Spleen (tissue), 11 donors: ENCODE results near the gene FAM222A. TPM values are rescaled to one million over a fixed set of nuclear protein-coding genes. Genes with fewer than 3 reads are reported as not detected.
A peak's percentile ranks its signal among the peaks of the same experiment; 100 is the strongest.

Source experiments
- DNase-seq: peaks from one replicate; pipeline ENCODE4 v3.0.0-alpha.2; 2020
- H3K27ac ChIP-seq, 8 donors: fragments of 200-600 bp; sonication (generic) in 7 of 8; 1 replicate in 4 of 8; 2 replicates in 4 of 8; pipeline versions ENCODE4 v1.5.0 to v1.8.0; 2016 to 2021; ENCODE audit warnings: inconsistent platforms in 4 of 8, mild to moderate bottlenecking in 4 of 8, moderate library complexity in 1 of 8
- H3K27me3 ChIP-seq, 7 donors: fragments of 200-600 bp; sonication (generic) in 6 of 7; replicated peaks in 1 of 7; 1 replicate in 4 of 7; 2 replicates in 3 of 7; pipeline versions ENCODE4 v1.5.0 to v1.8.0; 2016 to 2021; ENCODE audit warnings: inconsistent platforms in 3 of 7, mild to moderate bottlenecking in 1 of 7
- H3K36me3 ChIP-seq, 6 donors: fragments of 200-600 bp; sonication (generic) in 5 of 6; 1 replicate in 4 of 6; 2 replicates in 2 of 6; pipeline versions ENCODE4 v1.5.0 to v1.8.0; 2016 to 2021; ENCODE audit warnings: inconsistent platforms in 2 of 6
- H3K4me1 ChIP-seq, 6 donors: fragments of 200-600 bp; sonication (generic) in 5 of 6; 1 replicate in 3 of 6; 2 replicates in 3 of 6; pipeline versions ENCODE4 v1.5.0 to v1.8.0; 2016 to 2021; ENCODE audit warnings: inconsistent platforms in 3 of 6
- H3K4me3 ChIP-seq, 8 donors: fragments of 200-600 bp; sonication (generic) in 7 of 8; 1 replicate in 4 of 8; 2 replicates in 4 of 8; pipeline versions ENCODE4 v1.5.0 to v1.8.0; 2016 to 2021; ENCODE audit warnings: inconsistent platforms in 4 of 8, mild to moderate bottlenecking in 4 of 8, moderate library complexity in 2 of 8
- H3K9me3 ChIP-seq, 8 donors: fragments of 200-600 bp; sonication (generic) in 7 of 8; 1 replicate in 4 of 8; 2 replicates in 4 of 8; pipeline versions ENCODE4 v1.5.0 to v1.8.0; 2016 to 2021; ENCODE audit warnings: inconsistent platforms in 4 of 8
- CTCF ChIP-seq, 11 experiments: fragments of 200-600 bp in 7 of 11; fragments of 450-650 bp in 4 of 11; sonication (generic) in 4 of 11; IDR thresholded peaks in 8 of 11; conservative IDR thresholded peaks in 3 of 11; 1 replicate in 7 of 11; 2 replicates in 4 of 11; pipeline versions ENCODE4 v1.4.0 to v1.8.0; 2016 to 2021; ENCODE audit warnings: antibody characterized with exemption in 11 of 11, inconsistent platforms in 4 of 11, mild to moderate bottlenecking in 1 of 11
- POLR2A ChIP-seq, 3 donors: fragments of 450-650 bp; IDR thresholded peaks; one replicate each; pipeline ENCODE4 v1.5.1; 2017; ENCODE audit warnings: antibody characterized with exemption in 3 of 3, mild to moderate bottlenecking in 1 of 3
- POLR2AphosphoS5 ChIP-seq, 3 donors: sonication (generic); formaldehyde crosslinking; IDR thresholded peaks; one replicate each; pipeline ENCODE4 v1.5.1; 2017; ENCODE audit warnings: antibody characterized with exemption in 3 of 3
- WGBS, 5 donors: extraction: QIAGEN DNeasy Blood & Tissue Kit in 3 of 5; methylation state at CpG; one replicate each; pipeline versions ENCODE4 v1.1.5 to v1.1.7; 2013 to 2018; 5-methylcytosine and 5-hydroxymethylcytosine counted together
- intact Hi-C: fragments of 100-400 bp; cut with DNase I; formaldehyde crosslinking; loops from one replicate; pipeline ENCODE4 v1.15.0; 2023; ENCODE audit warnings: low total_unique reads
- polyA plus RNA-seq, 3 donors: library from polyadenylated mRNA; stranded (reverse); fragments of 200-250 nt; gene quantifications; one replicate each; pipeline ENCODE4 v1.2.1, GENCODE V29; 2013
- total RNA-seq, 7 donors: library from RNA; depleted of rRNA in 3 of 7; stranded (reverse); fragments of >200 nt in 3 of 7; fragmentation: NEBNext Ultra II Directional in 4 of 7; extraction: Animal tissue kit (Norgen Biotek cat#: 25700) in 4 of 7; gene quantifications; one replicate each; pipeline versions ENCODE4 v1.1.0 to v1.2.1, GENCODE V29; 2016 to 2021
- donor health status: healthy with polysubstance abuse.
- donor health status: DM: no; HTN: no; CAD: no; lungs with moderate emphysema.
- donor health status: DM: no; HTN: no; CAD: no.
- donor health status: Bipolar disorder and iron deficiency.
- donor health status: healthy.
- donor health status: DM: no; HTN: no; CAD: no.
- donor health status: DM: yes; HTN: yes; CAD: no.

The FAM222A gene
- total and polyA plus RNA-seq, 10 donors: 1.3 to 30.7 (median 16.8) TPM

- intact Hi-C loops: no loop called here
- no peak overlapping the region for H3K4me3 ChIP-seq
- WGBS, 5 donors: 83 to 100% (median 89%) methylated on average over 1 of the region's 1 CpG
- H3K9me3 ChIP-seq: no peaks in the 10 kb centered on the region
- peaks cover 0 to 20% (median 2%) of the 10 kb centered on the region in 6 donors for H3K4me1 ChIP-seq
- peaks cover 0 to 7% (median 0%) of the 10 kb centered on the region in 7 donors for H3K27me3 ChIP-seq
- DNase-seq: peak; percentile 33
- no peak overlapping the region for H3K27ac ChIP-seq
- H3K36me3 ChIP-seq: no peaks in the 10 kb centered on the region
- TF ChIP-seq POLR2AphosphoS5 (IDR thresholded peaks at IDR 0.05) (no peak), CTCF (IDR thresholded peaks at IDR 0.05 in 8 of 11, conservative IDR thresholded peaks at IDR 0.05 in 3 of 11) (no peak), POLR2A (IDR thresholded peaks at IDR 0.05) (no peak)
Observed at GRCh38 chr12:109728921-109729320, 15.3 kb downstream of the FAM222A start.

DNA sequence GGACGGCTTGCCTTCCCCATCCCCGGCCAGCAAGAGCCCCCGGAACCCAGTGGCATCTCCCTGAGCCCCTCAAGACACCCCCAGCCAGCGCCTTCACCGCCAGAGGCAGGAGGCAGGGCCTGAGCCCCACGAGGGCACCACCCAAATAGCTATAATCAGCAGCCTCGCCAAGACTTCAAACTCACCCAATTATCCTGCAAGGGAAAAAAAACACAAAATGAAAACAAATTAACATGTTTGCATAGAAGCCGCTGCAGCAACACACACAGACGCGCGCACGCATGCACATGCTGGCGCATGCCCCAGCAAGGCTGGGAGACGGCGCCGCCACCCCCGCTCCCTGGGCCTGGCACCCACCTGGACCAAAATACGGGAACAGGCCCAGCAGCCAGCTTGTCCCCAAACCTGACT is 15.8 kb downstream of the FAM222A start:
- no peak for TF ChIP-seq POLR2AphosphoS5 (IDR thresholded peaks at IDR 0.05)
- TF ChIP-seq POLR2A (IDR thresholded peaks at IDR 0.05): no peak
- no peak for TF ChIP-seq CTCF (IDR thresholded peaks at IDR 0.05 in 8 of 11, conservative IDR thresholded peaks at IDR 0.05 in 3 of 11)
- Histone ChIP-seq H3K27ac (no peak overlapping the region), H3K4me1 (peaks cover 0 to 20% (median 2%) of the 10 kb centered on the region in 6 donors), H3K9me3 (no peaks in the 10 kb centered on the region), H3K4me3 (no peak overlapping the region), H3K36me3 (no peaks in the 10 kb centered on the region), H3K27me3 (peaks cover 0 to 11% (median 0%) of the 10 kb centered on the region in 7 donors)
- WGBS, 5 donors: 84 to 89% (median 87%) methylated on average over 18 of the region's 18 CpGs
- intact Hi-C loops: no loop called here
- peak; percentile 42 for DNase-seq

DNA sequence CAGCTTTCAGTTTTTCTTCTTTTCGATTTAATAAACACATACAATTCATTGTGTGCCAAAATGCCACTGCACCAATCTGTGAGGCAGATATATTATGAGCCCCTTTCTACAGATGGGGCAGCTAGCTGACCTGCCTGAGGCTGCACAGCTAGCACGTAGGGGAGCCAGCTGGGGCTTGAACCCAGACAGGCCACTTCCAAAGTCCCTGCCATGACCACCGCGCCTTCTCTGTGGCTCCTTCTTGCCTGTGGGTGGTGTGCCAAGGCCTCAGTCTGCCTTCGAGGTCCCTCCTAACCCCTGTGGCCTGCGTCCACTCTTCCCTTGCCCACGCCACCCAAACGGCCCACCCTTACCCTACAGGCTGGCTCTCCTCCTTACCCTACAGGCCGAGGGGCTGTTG is 16.2 kb downstream of the FAM222A start:
- peaks cover 0 to 20% (median 4%) of the 10 kb centered on the region in 6 donors for H3K4me1 ChIP-seq
- H3K27ac ChIP-seq: no peak overlapping the region
- no peak for TF ChIP-seq POLR2AphosphoS5 (IDR thresholded peaks at IDR 0.05)
- no peak for TF ChIP-seq CTCF (IDR thresholded peaks at IDR 0.05 in 8 of 11, conservative IDR thresholded peaks at IDR 0.05 in 3 of 11)
- no peak for TF ChIP-seq POLR2A (IDR thresholded peaks at IDR 0.05)
- no peaks in the 10 kb centered on the region for H3K36me3 ChIP-seq
- WGBS, 5 donors: 73 to 90% (median 90%) methylated on average over 9 of the region's 9 CpGs
- H3K9me3 ChIP-seq: no peaks in the 10 kb centered on the region
- H3K27me3 ChIP-seq: peaks cover 0 to 15% (median 0%) of the 10 kb centered on the region in 7 donors
- H3K4me3 ChIP-seq: no peak overlapping the region
- peak; percentile 49 for DNase-seq
- intact Hi-C loops: no loop called here

- TF ChIP-seq POLR2A (IDR thresholded peaks at IDR 0.05) (no peak), CTCF (IDR thresholded peaks at IDR 0.05 in 8 of 11, conservative IDR thresholded peaks at IDR 0.05 in 3 of 11) (no peak), POLR2AphosphoS5 (IDR thresholded peaks at IDR 0.05) (no peak)
- DNase-seq: peak; percentile 62
- Histone ChIP-seq H3K36me3 (no peaks in the 10 kb centered on the region), H3K4me1 (peaks cover 0 to 25% (median 7%) of the 10 kb centered on the region in 6 donors), H3K9me3 (no peaks in the 10 kb centered on the region), H3K27ac (no peak overlapping the region), H3K27me3 (peaks cover 0 to 22% (median 0%) of the 10 kb centered on the region in 7 donors), H3K4me3 (no peak overlapping the region)
- intact Hi-C loops: no loop called here
- 72 to 90% (median 79%) methylated on average over 15 of the region's 15 CpGs for WGBS, 5 donors
Observed at GRCh38 chr12:109730306-109731145, 16.9 kb downstream of the FAM222A start.
